ENCODE results near the gene SWI5. TPM values are rescaled to one million over a fixed set of nuclear protein-coding genes. Genes with fewer than 3 reads are reported as not detected.

SWI5 gene
- total and polyA plus RNA-seq, 9 of the 15 experiments (the other 6 are each of a cell fraction or from before 2014, with no cell fraction given): 62.8 to 133 (median 95.9) TPM

DNA sequence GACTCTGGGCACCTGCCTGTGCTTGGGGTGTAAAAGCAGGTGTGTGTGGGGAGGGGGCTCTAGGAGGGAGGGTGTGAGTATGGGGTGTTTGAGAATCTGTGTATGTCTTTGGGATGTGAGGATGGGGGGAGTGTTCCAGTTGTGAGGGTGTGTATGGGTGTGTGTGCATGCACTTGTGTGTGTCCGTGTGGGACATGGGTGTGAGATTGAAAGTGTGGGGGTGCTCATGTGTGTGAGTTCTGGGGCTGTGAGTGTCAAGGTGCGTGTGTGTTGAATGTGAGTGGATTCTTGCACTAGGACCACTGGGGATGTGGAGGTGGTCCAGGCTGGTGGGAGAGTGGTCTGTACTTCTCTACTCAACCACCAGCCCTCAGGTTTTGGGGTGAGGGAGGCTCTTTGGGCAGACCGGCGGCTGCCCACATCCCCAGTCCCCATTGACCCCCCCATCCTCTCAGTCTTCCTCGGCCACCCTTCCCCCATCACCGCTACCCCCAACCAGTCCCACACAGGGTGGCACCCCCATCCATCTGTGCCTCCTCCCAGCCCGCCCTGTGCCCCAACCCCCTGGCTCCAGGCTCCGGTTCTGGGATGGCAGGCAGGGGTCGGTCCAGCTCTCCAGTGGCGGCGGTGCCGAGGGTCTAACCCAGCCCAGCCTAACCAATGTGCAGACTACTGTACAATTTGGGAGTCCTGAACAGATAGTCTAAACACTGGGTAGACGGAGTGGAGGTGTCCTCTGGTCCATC is 31.8 kb upstream of the SWI5 start (continued):
- TF ChIP-seq, protein P1, sequence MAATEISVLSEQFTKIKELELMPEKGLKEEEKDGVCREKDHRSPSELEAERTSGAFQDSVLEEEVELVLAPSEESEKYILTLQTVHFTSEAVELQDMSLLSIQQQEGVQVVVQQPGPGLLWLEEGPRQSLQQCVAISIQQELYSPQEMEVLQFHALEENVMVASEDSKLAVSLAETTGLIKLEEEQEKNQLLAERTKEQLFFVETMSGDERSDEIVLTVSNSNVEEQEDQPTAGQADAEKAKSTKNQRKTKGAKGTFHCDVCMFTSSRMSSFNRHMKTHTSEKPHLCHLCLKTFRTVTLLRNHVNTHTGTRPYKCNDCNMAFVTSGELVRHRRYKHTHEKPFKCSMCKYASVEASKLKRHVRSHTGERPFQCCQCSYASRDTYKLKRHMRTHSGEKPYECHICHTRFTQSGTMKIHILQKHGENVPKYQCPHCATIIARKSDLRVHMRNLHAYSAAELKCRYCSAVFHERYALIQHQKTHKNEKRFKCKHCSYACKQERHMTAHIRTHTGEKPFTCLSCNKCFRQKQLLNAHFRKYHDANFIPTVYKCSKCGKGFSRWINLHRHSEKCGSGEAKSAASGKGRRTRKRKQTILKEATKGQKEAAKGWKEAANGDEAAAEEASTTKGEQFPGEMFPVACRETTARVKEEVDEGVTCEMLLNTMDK (IDR thresholded peaks at IDR 0.05; ENCODE audit: borderline replicate concordance, insufficient read depth, low read depth, low read length, poor library complexity, severe bottlenecking): no peak
- TF ChIP-seq, protein P2, sequence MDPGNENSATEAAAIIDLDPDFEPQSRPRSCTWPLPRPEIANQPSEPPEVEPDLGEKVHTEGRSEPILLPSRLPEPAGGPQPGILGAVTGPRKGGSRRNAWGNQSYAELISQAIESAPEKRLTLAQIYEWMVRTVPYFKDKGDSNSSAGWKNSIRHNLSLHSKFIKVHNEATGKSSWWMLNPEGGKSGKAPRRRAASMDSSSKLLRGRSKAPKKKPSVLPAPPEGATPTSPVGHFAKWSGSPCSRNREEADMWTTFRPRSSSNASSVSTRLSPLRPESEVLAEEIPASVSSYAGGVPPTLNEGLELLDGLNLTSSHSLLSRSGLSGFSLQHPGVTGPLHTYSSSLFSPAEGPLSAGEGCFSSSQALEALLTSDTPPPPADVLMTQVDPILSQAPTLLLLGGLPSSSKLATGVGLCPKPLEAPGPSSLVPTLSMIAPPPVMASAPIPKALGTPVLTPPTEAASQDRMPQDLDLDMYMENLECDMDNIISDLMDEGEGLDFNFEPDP (CRISPR knock-in tag; IDR thresholded peaks at IDR 0.05): peak; percentile 40; the same call in 1 of the 2 replicates
- TF ChIP-seq E2F3 (CRISPR knock-in tag; IDR thresholded peaks at IDR 0.05): 0 out of 2 replicates have a peak, but pooled peaks have one; percentile 25
- TF ChIP-seq CREB1 (IDR thresholded peaks at IDR 0.05): no peak
- TF ChIP-seq CREB1 (CRISPR knock-in tag; IDR thresholded peaks at IDR 0.05): no peak
- 0 out of 2 replicates have a peak, but pooled peaks have one; percentile 42 for TF ChIP-seq ZEB2 (IDR thresholded peaks at IDR 0.05)
- TF ChIP-seq BCOR (IDR thresholded peaks at IDR 0.05): 0 out of 2 replicates have a peak, but pooled peaks have one; percentile 33
- no peak for TF ChIP-seq ZFP36 (IDR thresholded peaks at IDR 0.05; ENCODE audit: low read depth, low read length, partially characterized antibody)
